Astrocyte (in vitro differentiated cells and primary cell): ENCODE measurements around the gene TMEM238L.

Experiments
- EZH2 ChIP-seq: IDR thresholded peaks from 2 replicates; pipeline ENCODE4 v1.6.1; 2012; ENCODE audit warnings: mild to moderate bottlenecking, low read length, inconsistent platforms; ENCODE audit not compliant: insufficient read depth
- TF ChIP-seq, protein P1 (sequence below): IDR thresholded peaks from 2 replicates; pipeline ENCODE4 v1.5.1; 2011; ENCODE audit warnings: low read depth, mild to moderate bottlenecking, inconsistent platforms, low read length, moderate library complexity; ENCODE audit not compliant: insufficient read depth

DNA sequence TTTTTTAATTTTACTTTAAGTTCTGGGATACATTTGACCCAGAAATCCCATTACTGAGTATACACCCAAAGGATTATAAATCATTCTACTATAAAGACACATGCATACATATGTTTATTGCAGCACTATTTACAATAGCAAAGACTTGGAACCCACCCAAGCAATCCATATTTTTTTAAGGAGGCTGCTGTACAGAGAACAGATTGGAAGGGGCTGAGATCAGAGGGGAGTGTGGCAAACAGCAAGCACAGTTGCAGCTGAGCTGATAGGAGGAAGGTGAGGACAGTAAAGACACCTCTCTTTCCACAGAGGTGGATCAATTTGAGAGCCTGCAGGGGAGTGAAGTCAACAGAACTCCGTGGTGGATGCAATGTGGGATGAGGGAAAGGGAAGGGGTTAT is 10.2 kb upstream of the TMEM238L start:
- TF ChIP-seq, protein P1, sequence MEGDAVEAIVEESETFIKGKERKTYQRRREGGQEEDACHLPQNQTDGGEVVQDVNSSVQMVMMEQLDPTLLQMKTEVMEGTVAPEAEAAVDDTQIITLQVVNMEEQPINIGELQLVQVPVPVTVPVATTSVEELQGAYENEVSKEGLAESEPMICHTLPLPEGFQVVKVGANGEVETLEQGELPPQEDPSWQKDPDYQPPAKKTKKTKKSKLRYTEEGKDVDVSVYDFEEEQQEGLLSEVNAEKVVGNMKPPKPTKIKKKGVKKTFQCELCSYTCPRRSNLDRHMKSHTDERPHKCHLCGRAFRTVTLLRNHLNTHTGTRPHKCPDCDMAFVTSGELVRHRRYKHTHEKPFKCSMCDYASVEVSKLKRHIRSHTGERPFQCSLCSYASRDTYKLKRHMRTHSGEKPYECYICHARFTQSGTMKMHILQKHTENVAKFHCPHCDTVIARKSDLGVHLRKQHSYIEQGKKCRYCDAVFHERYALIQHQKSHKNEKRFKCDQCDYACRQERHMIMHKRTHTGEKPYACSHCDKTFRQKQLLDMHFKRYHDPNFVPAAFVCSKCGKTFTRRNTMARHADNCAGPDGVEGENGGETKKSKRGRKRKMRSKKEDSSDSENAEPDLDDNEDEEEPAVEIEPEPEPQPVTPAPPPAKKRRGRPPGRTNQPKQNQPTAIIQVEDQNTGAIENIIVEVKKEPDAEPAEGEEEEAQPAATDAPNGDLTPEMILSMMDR = no peak
- TF ChIP-seq EZH2 = no peak
